ENCODE results near the gene DDX59. TPM values are rescaled to one million over a fixed set of nuclear protein-coding genes. Genes with fewer than 3 reads are reported as not detected.
A peak's percentile ranks its signal among the peaks of the same experiment; 100 is the strongest.

Gene DDX59
- total RNA-seq, 1 experiment from 2014 or later = 24.6 TPM

DNA sequence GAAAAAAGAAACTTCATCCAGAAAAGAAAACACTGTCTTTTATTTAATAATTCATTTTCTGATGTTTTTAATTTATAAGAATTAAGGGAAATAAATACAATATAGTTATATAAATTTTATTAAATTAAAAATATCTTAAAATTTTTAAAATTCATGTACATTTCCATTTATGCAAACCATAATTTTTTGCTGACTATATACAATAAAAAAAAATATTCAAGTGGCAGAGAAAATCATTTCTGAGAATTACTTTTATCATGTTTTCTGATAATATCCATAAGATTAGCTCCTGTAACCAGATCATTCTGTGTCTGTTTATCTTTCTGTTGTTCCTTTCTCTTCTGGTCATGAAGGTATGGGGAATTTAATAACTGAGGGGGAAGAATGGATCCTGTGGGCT, 25.7 kb downstream of the DDX59 start:
- ATAC-seq (no peak), DNase-seq (no peak)
- Histone ChIP-seq H3K36me3 (ENCODE audit: low read depth, low read length) (peaks cover 12% of the 10 kb centered on the region; the same call in 1 of the 2 replicates), H3K9me2 (replicated peaks; ENCODE audit: low read length) (no peaks in the 10 kb centered on the region), H2AFZ (ENCODE audit: low read length) (no peak overlapping the region), H4K20me1 (ENCODE audit: low read length) (no peaks in the 10 kb centered on the region), H3K27me3 (ENCODE audit: low read length) (no peaks in the 10 kb centered on the region), H3K4me2 (ENCODE audit: low read length) (no peak overlapping the region), H3F3A (ENCODE audit: low read length, unreplicated experiment) (no peaks in the 10 kb centered on the region), H3K9ac (ENCODE audit: low read length) (no peak overlapping the region), H3K4me1 (ENCODE audit: insufficient read depth, low read length) (peaks cover 20% of the 10 kb centered on the region), H3K9me3 (ENCODE audit: low read length) (no peaks in the 10 kb centered on the region), H3K4me3 (ENCODE audit: low read length) (no peak overlapping the region), H3K79me2 (ENCODE audit: low read length) (no peaks in the 10 kb centered on the region), H3K27ac (ENCODE audit: low read length) (no peak overlapping the region)
- intact Hi-C loops (cut with micrococcal nuclease) = loop anchor here (5.0 kb wide), 1 partner anchor 158 kb away; no protein-coding TSS in a partner anchor
- TF ChIP-seq, protein P1, sequence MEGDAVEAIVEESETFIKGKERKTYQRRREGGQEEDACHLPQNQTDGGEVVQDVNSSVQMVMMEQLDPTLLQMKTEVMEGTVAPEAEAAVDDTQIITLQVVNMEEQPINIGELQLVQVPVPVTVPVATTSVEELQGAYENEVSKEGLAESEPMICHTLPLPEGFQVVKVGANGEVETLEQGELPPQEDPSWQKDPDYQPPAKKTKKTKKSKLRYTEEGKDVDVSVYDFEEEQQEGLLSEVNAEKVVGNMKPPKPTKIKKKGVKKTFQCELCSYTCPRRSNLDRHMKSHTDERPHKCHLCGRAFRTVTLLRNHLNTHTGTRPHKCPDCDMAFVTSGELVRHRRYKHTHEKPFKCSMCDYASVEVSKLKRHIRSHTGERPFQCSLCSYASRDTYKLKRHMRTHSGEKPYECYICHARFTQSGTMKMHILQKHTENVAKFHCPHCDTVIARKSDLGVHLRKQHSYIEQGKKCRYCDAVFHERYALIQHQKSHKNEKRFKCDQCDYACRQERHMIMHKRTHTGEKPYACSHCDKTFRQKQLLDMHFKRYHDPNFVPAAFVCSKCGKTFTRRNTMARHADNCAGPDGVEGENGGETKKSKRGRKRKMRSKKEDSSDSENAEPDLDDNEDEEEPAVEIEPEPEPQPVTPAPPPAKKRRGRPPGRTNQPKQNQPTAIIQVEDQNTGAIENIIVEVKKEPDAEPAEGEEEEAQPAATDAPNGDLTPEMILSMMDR (conservative IDR thresholded peaks at IDR 0.05; ENCODE audit: low read depth, low read length) = no peak
- no peak for TF ChIP-seq EZH2phosphoT487 (IDR thresholded peaks at IDR 0.05; ENCODE audit: borderline replicate concordance, low read length)
- no TSS peak for BruUV-seq (replicated peaks)
- CTCF ChIA-PET = no interaction called here
- POLR2A ChIA-PET (ENCODE audit: unreplicated experiment) = no interaction called here

DNA sequence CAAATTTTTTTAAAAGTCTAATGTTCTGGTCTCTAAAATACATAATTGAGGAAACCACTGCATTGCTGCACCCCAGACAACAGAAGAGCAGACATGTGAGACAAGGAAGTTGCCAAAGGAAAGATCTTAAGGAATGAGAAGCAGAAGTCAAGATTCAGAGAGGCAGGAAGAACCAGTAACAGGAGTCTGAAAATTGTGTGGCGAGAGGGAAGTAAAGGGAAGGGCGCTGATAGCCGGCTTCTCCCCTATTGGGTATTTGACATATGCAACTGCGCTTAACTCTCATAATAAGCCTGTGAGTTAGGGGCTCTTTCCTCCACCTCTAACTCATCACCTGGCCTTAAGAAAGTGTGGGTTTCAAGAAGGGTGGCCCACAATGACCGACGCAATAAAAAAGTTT, 27.2 kb downstream of the DDX59 start:
- Histone ChIP-seq H3K9me2 (replicated peaks; ENCODE audit: low read length) (no peaks in the 10 kb centered on the region), H3K9ac (ENCODE audit: low read length) (no peak overlapping the region), H3K79me2 (ENCODE audit: low read length) (no peaks in the 10 kb centered on the region), H3K27me3 (ENCODE audit: low read length) (no peaks in the 10 kb centered on the region), H3K4me3 (ENCODE audit: low read length) (no peak overlapping the region), H4K20me1 (ENCODE audit: low read length) (no peaks in the 10 kb centered on the region), H3K27ac (ENCODE audit: low read length) (no peak overlapping the region), H3K4me2 (ENCODE audit: low read length) (no peak overlapping the region), H3F3A (ENCODE audit: low read length, unreplicated experiment) (no peaks in the 10 kb centered on the region), H2AFZ (ENCODE audit: low read length) (no peak overlapping the region), H3K4me1 (ENCODE audit: insufficient read depth, low read length) (peaks cover 20% of the 10 kb centered on the region), H3K9me3 (ENCODE audit: low read length) (no peaks in the 10 kb centered on the region), H3K36me3 (ENCODE audit: low read depth, low read length) (peaks cover 4% of the 10 kb centered on the region; the same call in 1 of the 2 replicates)
- ChIA-PET POLR2A (ENCODE audit: unreplicated experiment) (no interaction called here), CTCF (no interaction called here)
- no peak for ATAC-seq
- no TSS peak for BruUV-seq (replicated peaks)
- intact Hi-C loops (cut with micrococcal nuclease) = loop anchor here (5.0 kb wide), 1 partner anchor 160 kb away; no protein-coding TSS in a partner anchor
- no peak for DNase-seq
- TF ChIP-seq EZH2 (IDR thresholded peaks at IDR 0.05; ENCODE audit: low read length, unreplicated experiment) (no peak), EZH2phosphoT487 (IDR thresholded peaks at IDR 0.05; ENCODE audit: borderline replicate concordance, low read length) (no peak)
- TF ChIP-seq, protein P1 (conservative IDR thresholded peaks at IDR 0.05; ENCODE audit: low read depth, low read length) = no peak

DNA sequence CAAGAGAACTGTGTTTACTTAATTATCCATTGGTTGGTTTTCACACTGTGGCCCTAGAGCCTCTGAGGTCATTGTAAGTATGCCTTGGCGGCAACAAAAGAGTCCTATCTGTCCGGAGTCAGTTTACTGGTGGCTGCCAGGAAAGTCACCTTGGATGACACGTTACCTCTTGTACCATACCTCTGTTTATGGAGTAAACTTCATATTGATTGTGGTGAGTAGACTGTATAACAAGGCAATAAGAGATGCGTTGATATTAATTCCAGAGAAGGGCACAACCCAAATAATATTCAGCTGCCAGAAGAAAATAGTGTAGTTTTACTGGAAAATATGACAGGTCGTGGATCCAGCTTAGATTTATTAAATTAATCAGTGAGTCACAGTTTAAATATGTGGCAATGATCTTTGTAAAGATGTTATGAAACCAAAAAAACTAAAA, 28.7 kb downstream of the DDX59 start:
- intact Hi-C loops (cut with micrococcal nuclease) = loop anchor here (2.0 to 5.0 kb wide), 2 partner anchors 28 to 161 kb away; partner anchors contain the start of gene DDX59
- TSS peak; percentile 18 for BruUV-seq (replicated peaks)
- ChIA-PET POLR2A (ENCODE audit: unreplicated experiment) (interaction anchor here (0.7 to 0.8 kb wide), 2 partner anchors 19 to 29 kb away, joined by 4 to 12 read pairs; partner anchors contain the start of gene DDX59), CTCF (no interaction called here)
- H3F3A ChIP-seq (ENCODE audit: low read length, unreplicated experiment) = no peaks in the 10 kb centered on the region
- H3K9me2 ChIP-seq (replicated peaks; ENCODE audit: low read length) = no peaks in the 10 kb centered on the region
- TF ChIP-seq EZH2phosphoT487 (IDR thresholded peaks at IDR 0.05; ENCODE audit: borderline replicate concordance, low read length) (no peak), EZH2 (IDR thresholded peaks at IDR 0.05; ENCODE audit: low read length, unreplicated experiment) (no peak)
- TF ChIP-seq, protein P1 (conservative IDR thresholded peaks at IDR 0.05; ENCODE audit: low read depth, low read length) = no peak
- H3K27me3 ChIP-seq (ENCODE audit: low read length) = no peaks in the 10 kb centered on the region
- peak overlapping the region; percentile 81 for H3K27ac ChIP-seq (ENCODE audit: low read length)
- peak; percentile 20 for ATAC-seq
- H3K4me1 ChIP-seq (ENCODE audit: insufficient read depth, low read length) = peaks cover 20% of the 10 kb centered on the region
- H3K36me3 ChIP-seq (ENCODE audit: low read depth, low read length) = no peaks in the 10 kb centered on the region
- H3K9ac ChIP-seq (ENCODE audit: low read length) = no peak overlapping the region
- no peaks in the 10 kb centered on the region for H3K9me3 ChIP-seq (ENCODE audit: low read length)
- peak; percentile 70 for DNase-seq
- no peak overlapping the region for H3K4me3 ChIP-seq (ENCODE audit: low read length)
- H3K4me2 ChIP-seq (ENCODE audit: low read length) = 0 out of 2 replicates have a peak overlapping the region, but pooled peaks have one; percentile 1
- H3K79me2 ChIP-seq (ENCODE audit: low read length) = no peaks in the 10 kb centered on the region
- no peaks in the 10 kb centered on the region for H4K20me1 ChIP-seq (ENCODE audit: low read length)
- no peak overlapping the region for H2AFZ ChIP-seq (ENCODE audit: low read length)

All from PC-3 (cell line).